ENCODE results near the gene RAB18.
"Not testable (repeated sequence)": the region's sequence is repeated elsewhere in the genome, so short reads cannot be mapped to it uniquely, and the experiment has no call there.

Gene RAB18

GRCh38 chr10:27504007-27504807, at the start of gene RAB18:
RAB18 (plus strand) TSS chr10:27504304; CDS start chr10:27504370, 66 bp downstream.
- Mint-ChIP-seq H3K27ac (peak within 1 kb of the TSS; percentile 96), H3K27me3 (ENCODE audit: low read depth) (no peaks in the 10 kb centered on the region), H3K4me1 (ENCODE audit: low read depth) (peaks cover 33% of the 10 kb centered on the region), H3K9me3 (no peaks in the 10 kb centered on the region), H3K4me3 (peak within 1 kb of the TSS; percentile 98), H3K36me3 (ENCODE audit: low read depth) (peaks cover 15% of the 10 kb centered on the region)
- DNase-seq (ENCODE audit: low spot score): peak; percentile 99

DNA sequence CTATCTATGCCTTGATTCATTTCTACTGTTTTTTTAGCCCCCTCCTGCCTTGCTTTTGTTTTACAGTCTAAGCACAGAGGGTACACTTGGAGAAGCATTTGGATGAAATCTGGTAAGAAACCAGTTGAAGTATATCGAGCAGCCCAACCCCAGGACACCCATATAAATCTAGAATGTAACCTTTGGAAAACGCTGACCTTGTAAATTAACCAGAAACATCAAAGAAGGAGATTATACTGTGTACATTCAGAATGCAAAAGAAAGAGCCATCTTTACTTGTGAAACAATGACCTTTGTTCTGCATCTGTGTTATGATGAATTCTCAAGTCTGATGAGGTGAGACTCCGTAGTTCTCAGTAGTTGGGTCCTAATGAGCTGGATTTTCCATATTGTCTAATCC, 49.3 kb upstream of the RAB18 start:
- peaks cover 4% of the 10 kb centered on the region for H3K4me1 Mint-ChIP-seq (ENCODE audit: low read depth)
- no peaks in the 10 kb centered on the region for H3K9me3 Mint-ChIP-seq
- DNase-seq (ENCODE audit: low spot score): no peak

GRCh38 chr10:27457261-27457945, 46.7 kb upstream of the RAB18 start:
- H3K4me3 Mint-ChIP-seq: no peak overlapping the region
- no peaks in the 10 kb centered on the region for H3K36me3 Mint-ChIP-seq (ENCODE audit: low read depth)
- no peaks in the 10 kb centered on the region for H3K9me3 Mint-ChIP-seq
- no peak overlapping the region for H3K27ac Mint-ChIP-seq
- DNase-seq (ENCODE audit: low spot score): no peak
- H3K4me1 Mint-ChIP-seq (ENCODE audit: low read depth): peaks cover 4% of the 10 kb centered on the region
- H3K27me3 Mint-ChIP-seq (ENCODE audit: low read depth): peaks cover 15% of the 10 kb centered on the region

More for the DNA sequence above, 49.3 kb upstream of the RAB18 start:
- Mint-ChIP-seq H3K27ac (no peak overlapping the region), H3K36me3 (ENCODE audit: low read depth) (no peaks in the 10 kb centered on the region), H3K4me3 (no peak overlapping the region), H3K27me3 (ENCODE audit: low read depth) (peaks cover 12% of the 10 kb centered on the region)

DNA sequence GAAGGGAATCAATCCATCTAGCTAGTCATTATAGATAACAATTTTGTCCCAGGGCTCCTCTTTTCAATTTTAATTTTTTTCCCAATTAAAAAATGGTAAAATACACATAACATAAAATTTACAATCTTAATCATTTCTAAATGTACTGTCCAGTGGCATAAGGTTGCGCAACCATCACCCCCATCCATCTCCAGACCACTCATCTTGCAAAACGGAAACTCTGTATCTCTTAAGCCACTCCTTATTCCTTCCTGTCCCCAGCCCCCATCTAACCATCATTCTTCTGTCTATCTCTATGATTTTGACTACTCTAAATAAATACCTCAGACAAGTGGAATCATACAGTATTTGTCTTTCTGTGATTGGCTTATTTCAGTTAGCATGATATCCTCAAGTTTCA, 46.1 kb upstream of the RAB18 start:
- Mint-ChIP-seq H3K4me3 (no peak overlapping the region), H3K27me3 (ENCODE audit: low read depth) (peaks cover 11% of the 10 kb centered on the region), H3K4me1 (ENCODE audit: low read depth) (peaks cover 4% of the 10 kb centered on the region), H3K36me3 (ENCODE audit: low read depth) (no peaks in the 10 kb centered on the region), H3K9me3 (no peaks in the 10 kb centered on the region), H3K27ac (no peak overlapping the region)
- DNase-seq (ENCODE audit: low spot score): no peak

GRCh38 chr10:27461312-27461711, 42.8 kb upstream of the RAB18 start:
- H3K36me3 Mint-ChIP-seq (ENCODE audit: low read depth): no peaks in the 10 kb centered on the region
- DNase-seq (ENCODE audit: low spot score): no peak
- peaks cover 8% of the 10 kb centered on the region for H3K27me3 Mint-ChIP-seq (ENCODE audit: low read depth)
- no peaks in the 10 kb centered on the region for H3K9me3 Mint-ChIP-seq
- peaks cover 21% of the 10 kb centered on the region for H3K4me1 Mint-ChIP-seq (ENCODE audit: low read depth)
- H3K4me3 Mint-ChIP-seq: no peak overlapping the region
- no peak overlapping the region for H3K27ac Mint-ChIP-seq

DNA sequence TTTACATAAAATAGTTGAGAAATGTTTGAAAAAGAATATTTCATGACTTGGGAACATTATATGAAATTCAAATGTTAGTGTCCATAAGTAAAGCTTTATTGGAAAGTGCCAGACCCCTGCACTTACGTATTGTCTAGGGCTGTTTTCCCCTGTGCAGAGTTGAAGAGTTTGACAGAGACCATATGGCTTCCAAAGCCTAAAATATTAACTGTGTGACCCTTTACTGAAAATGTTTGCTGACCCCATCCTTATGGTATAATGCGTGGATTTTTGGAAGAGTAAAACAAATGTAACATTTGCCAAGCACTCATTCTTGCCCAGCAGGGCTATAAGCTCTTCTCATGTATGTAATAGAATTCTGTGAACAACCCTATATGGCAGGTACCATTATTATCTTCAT, 40.1 kb upstream of the RAB18 start:
- Mint-ChIP-seq H3K9me3 (no peaks in the 10 kb centered on the region), H3K27ac (no peak overlapping the region), H3K4me3 (no peak overlapping the region), H3K36me3 (ENCODE audit: low read depth) (no peaks in the 10 kb centered on the region), H3K4me1 (ENCODE audit: low read depth) (peaks cover 17% of the 10 kb centered on the region), H3K27me3 (ENCODE audit: low read depth) (peaks cover 3% of the 10 kb centered on the region)
- no peak for DNase-seq (ENCODE audit: low spot score)

GRCh38 chr10:27464993-27465392, 39.1 kb upstream of the RAB18 start:
- peaks cover 17% of the 10 kb centered on the region for H3K4me1 Mint-ChIP-seq (ENCODE audit: low read depth)
- peak overlapping the region; percentile 40 for H3K4me3 Mint-ChIP-seq
- H3K9me3 Mint-ChIP-seq: no peaks in the 10 kb centered on the region
- H3K36me3 Mint-ChIP-seq (ENCODE audit: low read depth): no peaks in the 10 kb centered on the region
- peaks cover 3% of the 10 kb centered on the region for H3K27me3 Mint-ChIP-seq (ENCODE audit: low read depth)
- DNase-seq (ENCODE audit: low spot score): no peak
- peak overlapping the region; percentile 74 for H3K27ac Mint-ChIP-seq

GRCh38 chr10:27465596-27465995, 38.5 kb upstream of the RAB18 start:
- not testable (repeated sequence) for H3K9me3 Mint-ChIP-seq; H3K27me3 Mint-ChIP-seq (ENCODE audit: low read depth); H3K36me3 Mint-ChIP-seq (ENCODE audit: low read depth); DNase-seq (ENCODE audit: low spot score)
- H3K27ac Mint-ChIP-seq: peak overlapping the region; percentile 74
- H3K4me1 Mint-ChIP-seq (ENCODE audit: low read depth): peaks cover 17% of the 10 kb centered on the region
- H3K4me3 Mint-ChIP-seq: peak overlapping the region; percentile 18

- DNase-seq (ENCODE audit: low spot score): no peak
- no peak overlapping the region for H3K4me3 Mint-ChIP-seq
- no peaks in the 10 kb centered on the region for H3K36me3 Mint-ChIP-seq (ENCODE audit: low read depth)
- peaks cover under 1% of the 10 kb centered on the region for H3K4me1 Mint-ChIP-seq (ENCODE audit: low read depth)
- H3K27me3 Mint-ChIP-seq (ENCODE audit: low read depth): peaks cover 19% of the 10 kb centered on the region
- H3K27ac Mint-ChIP-seq: no peak overlapping the region
- no peaks in the 10 kb centered on the region for H3K9me3 Mint-ChIP-seq
Measured at GRCh38 chr10:27470885-27471284, 33.2 kb upstream of the RAB18 start.

DNA sequence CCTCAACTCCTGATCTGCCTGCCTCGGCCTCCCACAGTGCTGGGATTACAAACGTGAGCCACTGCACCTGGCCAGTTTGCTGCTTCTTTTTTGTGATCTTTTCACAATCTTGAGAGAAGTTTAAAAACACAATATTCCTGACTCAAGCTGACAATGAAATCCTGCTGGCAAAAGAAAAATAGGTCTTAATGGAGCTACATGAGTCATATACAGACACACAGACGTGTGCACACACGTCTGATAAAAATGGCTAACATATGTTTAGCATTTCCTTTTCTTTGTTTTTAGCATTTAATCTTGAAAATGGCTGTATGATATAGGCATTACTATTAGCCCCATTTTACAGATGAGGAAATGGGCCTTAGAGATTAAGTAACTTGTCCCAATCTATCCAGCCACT, 29.4 kb upstream of the RAB18 start:
- no peaks in the 10 kb centered on the region for H3K4me1 Mint-ChIP-seq (ENCODE audit: low read depth)
- no peak for DNase-seq (ENCODE audit: low spot score)
- H3K27ac Mint-ChIP-seq: no peak overlapping the region
- no peaks in the 10 kb centered on the region for H3K9me3 Mint-ChIP-seq
- peaks cover 19% of the 10 kb centered on the region for H3K27me3 Mint-ChIP-seq (ENCODE audit: low read depth)
- no peaks in the 10 kb centered on the region for H3K36me3 Mint-ChIP-seq (ENCODE audit: low read depth)
- H3K4me3 Mint-ChIP-seq: no peak overlapping the region

GRCh38 chr10:27479016-27479415, 25.1 kb upstream of the RAB18 start:
- Mint-ChIP-seq H3K4me1 (ENCODE audit: low read depth) (no peaks in the 10 kb centered on the region), H3K27me3 (ENCODE audit: low read depth) (peaks cover 9% of the 10 kb centered on the region), H3K27ac (no peak overlapping the region), H3K36me3 (ENCODE audit: low read depth) (no peaks in the 10 kb centered on the region), H3K4me3 (no peak overlapping the region), H3K9me3 (no peaks in the 10 kb centered on the region)
- DNase-seq (ENCODE audit: low spot score): no peak

- Mint-ChIP-seq H3K27me3 (ENCODE audit: low read depth) (peaks cover 12% of the 10 kb centered on the region), H3K4me1 (ENCODE audit: low read depth) (no peaks in the 10 kb centered on the region), H3K36me3 (ENCODE audit: low read depth) (no peaks in the 10 kb centered on the region), H3K27ac (no peak overlapping the region), H3K4me3 (no peak overlapping the region), H3K9me3 (no peaks in the 10 kb centered on the region)
- DNase-seq (ENCODE audit: low spot score): no peak
Measured at GRCh38 chr10:27481486-27481885, 22.6 kb upstream of the RAB18 start.

DNA sequence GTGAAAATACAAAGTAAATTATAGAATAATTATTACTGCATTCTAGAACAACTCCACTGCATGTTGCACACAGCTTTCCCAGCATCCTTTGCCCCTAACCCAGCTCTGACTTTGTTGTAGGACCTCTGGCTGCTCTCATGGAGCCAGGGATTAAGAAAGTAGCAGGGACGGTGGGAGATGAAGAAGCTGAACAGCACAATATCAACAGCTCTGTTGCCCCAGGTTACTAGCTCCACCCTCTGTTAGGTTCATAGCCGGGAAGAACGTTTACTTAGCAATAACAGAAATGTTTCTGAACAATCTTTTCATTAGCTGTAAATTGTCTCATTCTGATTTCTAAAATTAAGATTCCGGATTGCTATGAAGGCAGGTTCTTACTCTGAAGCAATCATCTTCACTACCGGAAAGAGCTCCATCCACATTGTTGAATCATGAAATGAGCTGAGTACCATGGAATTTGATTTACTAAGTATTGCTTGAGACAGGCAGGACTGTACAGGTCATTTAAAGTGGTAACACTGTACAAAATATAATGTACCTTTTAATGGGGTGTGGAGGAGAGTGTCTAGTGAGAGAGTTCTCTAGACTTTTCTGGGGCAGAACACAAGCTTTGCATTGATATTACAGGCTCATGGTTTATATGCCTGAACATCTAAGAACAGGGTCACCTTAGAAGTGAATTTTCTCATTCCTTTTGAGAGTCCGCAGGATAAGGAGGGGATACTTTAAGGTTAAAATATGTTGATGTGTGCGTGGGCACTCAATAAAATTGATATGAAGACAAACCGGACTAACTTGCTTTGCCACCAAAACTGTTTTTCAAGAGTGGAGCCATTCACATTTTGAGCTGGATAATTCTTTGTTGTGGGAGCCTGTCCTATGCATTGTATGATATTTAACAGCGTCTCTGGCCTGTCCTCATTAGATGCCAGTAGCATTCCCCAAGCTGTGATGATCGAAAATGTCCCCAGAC, 20.8 kb upstream of the RAB18 start:
- no peak overlapping the region for H3K4me3 Mint-ChIP-seq
- H3K9me3 Mint-ChIP-seq: no peaks in the 10 kb centered on the region
- peaks cover 16% of the 10 kb centered on the region for H3K27me3 Mint-ChIP-seq (ENCODE audit: low read depth)
- no peak for DNase-seq (ENCODE audit: low spot score)
- no peaks in the 10 kb centered on the region for H3K4me1 Mint-ChIP-seq (ENCODE audit: low read depth)
- H3K27ac Mint-ChIP-seq: no peak overlapping the region
- no peaks in the 10 kb centered on the region for H3K36me3 Mint-ChIP-seq (ENCODE audit: low read depth)

DNA sequence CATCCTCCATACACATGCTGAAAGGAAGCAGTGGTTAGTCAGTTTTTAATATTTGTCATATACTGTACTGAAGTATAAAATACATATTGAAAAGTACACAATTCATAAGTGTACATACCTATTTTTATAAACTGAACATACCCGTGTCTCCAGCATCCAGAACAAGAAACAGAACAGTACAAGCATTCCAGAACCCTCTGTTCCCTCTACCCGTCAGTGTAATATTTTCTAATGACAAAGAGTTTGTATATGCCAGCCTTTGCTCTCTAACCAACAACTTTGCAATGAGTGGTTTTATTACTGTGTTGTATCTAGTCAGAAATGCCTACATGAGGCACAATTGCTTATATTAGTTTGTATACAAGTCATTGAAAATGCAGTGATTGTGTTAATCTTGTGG, 18.7 kb upstream of the RAB18 start:
- H3K36me3 Mint-ChIP-seq (ENCODE audit: low read depth): no peaks in the 10 kb centered on the region
- peaks cover 16% of the 10 kb centered on the region for H3K27me3 Mint-ChIP-seq (ENCODE audit: low read depth)
- H3K4me1 Mint-ChIP-seq (ENCODE audit: low read depth): no peaks in the 10 kb centered on the region
- DNase-seq (ENCODE audit: low spot score): no peak
- H3K9me3 Mint-ChIP-seq: no peaks in the 10 kb centered on the region
- no peak overlapping the region for H3K4me3 Mint-ChIP-seq
- no peak overlapping the region for H3K27ac Mint-ChIP-seq
